ENCODE data around the gene EPB41L5. TPM values are rescaled to one million over a fixed set of nuclear protein-coding genes. Genes with fewer than 3 reads are reported as not detected.

Gene EPB41L5
- total RNA-seq, 1 experiment from 2014 or later = 34.9 TPM

GRCh38 chr2:120016800-120017199, 3.9 kb downstream of the EPB41L5 start:
- Mint-ChIP-seq H3K4me1 (peaks cover 37% of the 10 kb centered on the region), H3K9me3 (no peaks in the 10 kb centered on the region)

GRCh38 chr2:120017201-120017600, 4.3 kb downstream of the EPB41L5 start:
- Mint-ChIP-seq H3K36me3 (peaks cover 19% of the 10 kb centered on the region), H3K9me3 (peaks cover under 1% of the 10 kb centered on the region), H3K27me3 (ENCODE audit: low read depth) (peaks cover 6% of the 10 kb centered on the region), H3K4me1 (peaks cover 35% of the 10 kb centered on the region), H3K4me3 (no peak overlapping the region; the same call in 1 of the 2 replicates), H3K27ac (peak overlapping the region; percentile 6; the same call in 1 of the 2 replicates)
- ChIA-PET POLR2A (no interaction called here), CTCF (no interaction called here)
- no peak for DNase-seq (ENCODE audit: low spot score)
- ATAC-seq = no peak
- TF ChIP-seq AFF4 (CRISPR knock-in tag; IDR thresholded peaks at IDR 0.05; ENCODE audit: borderline replicate concordance) (no peak), JUN (CRISPR knock-in tag; IDR thresholded peaks at IDR 0.05) (no peak), SOX15 (CRISPR knock-in tag; IDR thresholded peaks at IDR 0.05) (no peak), USF1 (CRISPR knock-in tag; IDR thresholded peaks at IDR 0.05) (no peak), EMX1 (CRISPR knock-in tag; IDR thresholded peaks at IDR 0.05) (no peak), ZNF512 (CRISPR knock-in tag; IDR thresholded peaks at IDR 0.05; ENCODE audit: borderline replicate concordance) (no peak), RELA (CRISPR knock-in tag; IDR thresholded peaks at IDR 0.05; ENCODE audit: borderline replicate concordance) (no peak), ATF6 (CRISPR knock-in tag; IDR thresholded peaks at IDR 0.05) (no peak)

More at GRCh38 chr2:120016800-120017199, 3.9 kb downstream of the EPB41L5 start:
- no peak for DNase-seq (ENCODE audit: low spot score)
- H3K27ac Mint-ChIP-seq = peak overlapping the region; percentile 14; the same call in 1 of the 2 replicates
- TF ChIP-seq CBFB (CRISPR knock-in tag; IDR thresholded peaks at IDR 0.05; ENCODE audit: low read depth) = no peak
- no peak for TF ChIP-seq NR1H2 (CRISPR knock-in tag; IDR thresholded peaks at IDR 0.05)
- no peak for TF ChIP-seq IRF2 (CRISPR knock-in tag; IDR thresholded peaks at IDR 0.05; ENCODE audit: borderline replicate concordance, low read depth)
- no peak for TF ChIP-seq FOXP4 (CRISPR knock-in tag; IDR thresholded peaks at IDR 0.05)
- TF ChIP-seq ZNF416 (CRISPR knock-in tag; IDR thresholded peaks at IDR 0.05) = no peak
- TF ChIP-seq MAX (CRISPR knock-in tag; IDR thresholded peaks at IDR 0.05) = no peak
- TF ChIP-seq RELA (CRISPR knock-in tag; IDR thresholded peaks at IDR 0.05; ENCODE audit: borderline replicate concordance) = no peak
- no peak for TF ChIP-seq NFYB (CRISPR knock-in tag; conservative IDR thresholded peaks at IDR 0.05; ENCODE audit: low read depth)
- no peak for TF ChIP-seq FOXK1 (CRISPR knock-in tag; IDR thresholded peaks at IDR 0.05)
- TF ChIP-seq ZNF263 (CRISPR knock-in tag; IDR thresholded peaks at IDR 0.05; ENCODE audit: low read depth) = no peak
- TF ChIP-seq USF1 (CRISPR knock-in tag; IDR thresholded peaks at IDR 0.05) = no peak
- no peak for TF ChIP-seq E2F4 (CRISPR knock-in tag; IDR thresholded peaks at IDR 0.05; ENCODE audit: borderline replicate concordance, low read depth)
- peaks cover 10% of the 10 kb centered on the region for H3K27me3 Mint-ChIP-seq (ENCODE audit: low read depth)
- H3K36me3 Mint-ChIP-seq = peaks cover 19% of the 10 kb centered on the region
- ChIA-PET POLR2A (no interaction called here), CTCF (no interaction called here)
- no peak for ATAC-seq
- H3K4me3 Mint-ChIP-seq = no peak overlapping the region
